ENCODE measurements around the gene GPR87.

The GPR87 gene

GRCh38 chr3:151282921-151283320 lies 33.7 kb downstream of the GPR87 start:
- DNase-seq (ENCODE audit: low read depth) = no peak

- no peak for DNase-seq (ENCODE audit: low read depth)
Measured at GRCh38 chr3:151281671-151282324, 34.8 kb downstream of the GPR87 start.

DNA sequence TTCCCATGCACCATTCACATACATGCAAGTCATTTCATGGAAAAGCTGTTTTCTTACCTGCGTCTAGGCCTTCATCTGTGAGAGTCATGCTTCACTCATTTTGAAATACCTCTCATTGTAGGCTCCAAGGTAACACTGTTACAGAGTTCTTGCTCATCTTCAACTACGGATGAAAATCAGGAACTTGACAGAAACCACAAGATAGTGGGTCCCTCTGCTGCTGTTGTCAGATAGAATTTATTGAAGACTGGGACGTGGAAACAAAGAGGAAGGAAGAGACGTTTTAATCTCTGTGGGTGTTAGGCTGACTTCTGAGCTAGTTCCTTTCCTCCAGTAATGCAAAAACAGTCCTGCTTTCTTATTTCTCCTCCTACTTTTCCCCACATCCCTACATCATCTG lies 38.4 kb downstream of the GPR87 start, which contains the start of gene P2RY14:
P2RY14 (minus strand) TSS at position 313 of the 400 bp plus-strand sequence. CDS start 64,226 bp downstream, outside the sequence.
- DNase-seq (ENCODE audit: low read depth) = no peak

DNA sequence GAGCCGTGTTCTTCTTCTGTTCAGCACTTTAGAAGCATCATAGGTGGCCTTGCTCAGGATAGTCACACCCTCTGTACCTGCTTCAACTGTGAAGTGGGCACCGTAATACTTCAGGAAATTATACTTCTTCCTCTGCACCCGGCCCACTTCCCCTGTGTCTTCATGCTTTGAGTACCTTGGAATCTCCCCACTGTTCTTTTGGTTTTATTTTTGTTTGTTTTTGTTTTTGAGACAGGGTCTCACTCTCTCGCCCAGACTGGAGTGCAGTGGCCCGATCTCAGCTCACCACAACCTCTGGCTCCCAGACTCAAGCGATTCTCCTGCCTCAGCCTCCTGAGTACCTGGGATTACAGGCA lies 40.0 kb downstream of the GPR87 start:
- DNase-seq (ENCODE audit: low read depth) = no peak

DNA sequence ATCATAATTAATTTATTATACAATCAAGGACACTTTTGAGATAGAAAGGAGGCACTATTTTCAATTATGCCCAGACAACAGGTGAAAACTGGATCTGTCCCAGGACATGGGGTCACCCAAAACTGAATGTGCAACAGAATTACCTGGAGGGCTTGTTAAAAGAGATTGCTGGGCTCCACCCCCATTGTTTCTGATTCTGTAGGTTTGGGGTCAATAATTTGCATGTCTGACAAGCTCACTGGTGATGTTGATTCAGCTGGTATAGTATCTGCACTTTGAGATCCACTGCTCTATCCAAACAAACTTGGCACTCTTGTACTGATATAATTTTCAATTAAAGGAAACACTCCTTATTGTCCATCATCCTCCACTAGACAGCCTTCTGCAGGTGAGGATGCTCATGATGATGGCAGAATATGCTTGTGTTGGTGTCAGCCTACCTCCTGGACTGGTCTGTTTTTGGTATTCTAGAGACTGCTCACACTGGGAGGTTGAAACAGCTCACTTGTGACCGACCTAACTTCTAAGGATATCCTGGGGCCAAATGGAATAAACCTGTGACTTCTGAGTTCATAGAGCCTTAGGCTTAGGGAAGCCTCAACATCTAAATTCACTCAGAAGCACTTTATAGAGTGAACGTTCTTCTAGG lies 40.5 kb downstream of the GPR87 start:
- DNase-seq (ENCODE audit: low read depth) = no peak

GRCh38 chr3:151275091-151275490 lies 41.5 kb downstream of the GPR87 start:
- DNase-seq (ENCODE audit: low read depth) = no peak

GRCh38 chr3:151269631-151270030 lies 47.0 kb downstream of the GPR87 start:
- DNase-seq (ENCODE audit: low read depth) = no peak

DNA sequence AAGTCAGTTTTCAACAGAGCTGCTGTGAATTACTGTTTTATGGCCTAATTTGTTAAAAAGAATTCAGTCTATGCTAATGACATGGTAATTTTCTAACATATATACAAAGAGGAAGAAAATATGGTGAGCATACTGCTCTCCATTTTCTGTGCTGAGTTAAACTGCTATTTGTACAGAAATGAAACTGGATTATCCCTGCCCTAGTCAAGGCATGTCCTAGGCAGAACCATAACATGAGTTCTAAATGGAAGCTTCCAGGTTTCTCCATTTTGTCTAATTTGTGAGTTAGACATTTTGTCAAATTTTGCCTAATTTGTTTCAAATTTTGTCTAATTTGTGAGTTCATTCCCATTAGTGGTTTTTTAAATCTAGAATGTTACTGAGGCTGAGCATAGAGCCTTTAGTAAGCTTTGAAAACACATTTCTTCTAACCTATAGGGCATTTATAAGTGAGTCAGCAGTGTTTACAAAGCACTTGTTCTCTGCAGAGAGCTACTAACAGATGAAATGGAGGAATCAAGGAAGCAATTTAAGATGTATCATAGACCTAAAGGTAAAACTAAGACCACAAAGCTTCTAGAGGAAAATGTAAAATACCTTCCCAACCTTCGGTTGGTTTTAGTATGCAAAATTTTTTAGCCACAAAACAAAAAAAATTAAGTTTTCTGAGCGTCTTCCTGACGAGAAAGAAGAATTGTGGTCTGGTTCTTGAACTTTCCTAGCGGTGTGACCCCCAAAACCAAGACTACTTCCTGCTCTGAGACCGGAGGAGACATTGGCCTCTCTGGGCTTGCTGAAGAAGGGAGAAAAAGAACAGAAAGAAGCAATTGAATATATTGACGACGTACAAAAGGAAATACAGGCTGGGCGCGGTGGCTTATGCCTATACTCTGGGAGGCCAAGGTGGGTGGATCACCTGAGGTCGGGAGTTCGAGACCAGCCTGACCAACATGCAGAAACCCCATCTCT lies 48.1 kb downstream of the GPR87 start:
- no peak for DNase-seq (ENCODE audit: low read depth)

DNA sequence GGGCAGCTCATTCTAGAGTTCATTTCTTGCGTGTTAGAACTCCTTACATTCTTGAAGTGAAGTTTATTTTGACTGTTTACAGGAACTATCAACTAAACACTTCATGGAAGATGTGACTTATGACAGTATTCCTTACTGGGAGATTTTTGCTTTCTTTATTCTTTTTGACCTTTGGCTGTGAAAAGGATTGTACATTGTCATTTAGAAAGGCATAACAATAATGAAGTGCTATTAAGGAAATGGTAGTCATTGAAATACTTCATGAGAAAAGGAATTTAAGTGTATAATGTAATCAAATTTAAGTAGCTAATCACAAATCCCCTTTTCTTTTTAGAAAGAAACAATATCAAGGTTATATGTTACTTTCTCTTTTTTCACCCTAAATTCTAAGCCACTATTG lies 49.6 kb downstream of the GPR87 start:
- no peak for DNase-seq (ENCODE audit: low read depth)

GRCh38 chr3:151265866-151266265 lies 50.8 kb downstream of the GPR87 start:
- DNase-seq (ENCODE audit: low read depth) = no peak

DNA sequence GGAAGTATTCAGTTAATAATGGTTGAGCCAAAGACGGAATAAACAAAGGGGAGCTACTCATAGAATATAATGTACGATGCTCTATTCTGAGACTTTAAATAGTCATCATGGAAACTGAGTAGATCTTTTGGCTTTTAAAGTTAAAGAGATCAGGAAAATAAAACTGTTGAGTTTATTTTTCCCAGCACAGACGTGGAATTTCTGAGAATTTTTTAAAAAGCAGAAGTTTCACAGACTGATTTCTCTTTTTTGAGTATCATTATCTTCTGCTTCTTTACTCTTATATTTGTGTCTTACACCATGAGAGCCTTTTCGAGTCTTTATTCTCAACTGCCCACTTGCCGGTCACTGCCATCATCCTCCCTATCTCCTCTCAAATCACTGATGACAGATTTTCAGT lies 51.5 kb downstream of the GPR87 start:
- DNase-seq (ENCODE audit: low read depth) = no peak

DNA sequence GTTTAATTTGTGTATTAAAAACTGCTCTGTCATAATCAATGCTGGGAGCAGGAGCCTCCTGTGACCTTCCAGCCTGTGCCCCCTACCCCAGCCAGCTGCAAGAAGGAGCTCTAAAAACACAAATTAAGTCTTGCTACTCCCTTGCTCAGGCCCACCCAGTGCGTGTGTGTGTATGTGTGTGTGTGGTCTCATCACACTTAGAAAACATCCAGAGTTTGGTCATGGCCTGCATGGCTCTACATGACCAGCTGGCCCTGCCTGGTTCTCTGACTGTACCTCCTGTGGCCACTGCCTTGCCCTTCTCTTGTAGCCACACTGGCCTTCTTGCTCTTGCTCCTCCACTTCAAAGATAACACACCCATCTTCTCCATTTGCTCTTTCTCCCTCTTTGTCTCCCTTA lies 52.0 kb downstream of the GPR87 start:
- DNase-seq (ENCODE audit: low read depth) = no peak

GRCh38 chr3:151262871-151263525 lies 53.6 kb downstream of the GPR87 start:
- DNase-seq (ENCODE audit: low read depth) = no peak

GRCh38 chr3:151259664-151260063 lies 57.0 kb downstream of the GPR87 start:
- no peak for DNase-seq (ENCODE audit: low read depth)

DNA sequence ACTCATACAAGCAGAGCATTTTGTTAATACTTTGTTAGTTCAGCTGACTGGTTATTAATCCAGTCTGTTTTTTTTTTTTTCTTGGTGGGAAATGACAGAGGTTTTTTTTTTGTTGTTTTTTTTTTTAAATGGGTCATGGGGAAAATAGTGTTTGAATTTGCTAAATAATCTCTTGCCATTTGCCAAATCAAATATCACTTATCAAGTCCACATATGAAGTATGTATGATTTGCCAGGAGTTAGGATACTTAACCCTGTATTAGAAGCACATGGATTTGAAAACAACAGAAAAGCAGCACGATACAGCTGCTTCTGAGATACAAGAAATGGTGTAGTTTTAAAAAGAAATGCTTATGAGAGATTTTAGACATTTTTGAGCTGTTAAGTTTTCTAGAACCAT lies 59.9 kb downstream of the GPR87 start:
- no peak for DNase-seq (ENCODE audit: low read depth)

DNA sequence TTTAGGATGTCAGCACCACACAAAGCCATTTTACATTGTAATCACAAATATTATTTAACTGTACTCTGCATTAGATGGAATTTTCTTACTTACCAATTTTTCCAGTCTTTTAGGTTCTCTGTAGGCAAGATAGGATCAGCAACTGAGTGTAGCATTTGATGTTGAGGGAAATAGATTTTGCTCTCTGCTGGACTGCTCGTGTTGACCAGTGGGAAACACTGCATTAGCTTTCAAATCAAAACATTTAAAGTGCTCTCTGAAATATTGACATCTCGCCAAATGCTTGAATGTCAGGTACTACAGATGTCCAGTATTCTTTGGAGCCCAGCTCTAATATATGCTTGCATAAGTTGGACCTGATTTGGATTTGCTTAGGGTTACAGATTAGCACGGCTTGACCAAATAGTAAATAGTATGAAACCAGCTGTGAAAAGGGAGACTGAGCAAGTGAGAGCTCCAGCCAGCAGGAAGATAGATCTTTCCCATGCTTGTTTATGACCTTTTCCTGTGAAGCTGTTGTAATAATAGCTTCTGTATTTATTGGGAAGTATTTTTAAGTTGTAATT lies 67.8 kb downstream of the GPR87 start:
- DNase-seq (ENCODE audit: low read depth) = no peak
